Skeletal muscle tissue (tissue), 5 donors: ENCODE measurements around the gene SMDT1. TPM values are rescaled to one million over a fixed set of nuclear protein-coding genes. Genes with fewer than 3 reads are reported as not detected.
"Not testable (repeated sequence)": the region's sequence is repeated elsewhere in the genome, so short reads cannot be mapped to it uniquely, and the experiment has no call there.

Experiments used
- H3K27ac ChIP-seq: one replicate; pipeline ENCODE4 v1.7.0; 2013; ENCODE audit warnings: mild to moderate bottlenecking, low read depth, low read length, inconsistent platforms
- H3K27me3 ChIP-seq, 3 donors: one replicate each; pipeline ENCODE4 v1.7.0; 2013; ENCODE audit warnings: low read length in 3 of 3; ENCODE audit not compliant: control insufficient read depth in 3 of 3, insufficient read depth in 3 of 3
- H3K36me3 ChIP-seq, 3 donors: one replicate each; pipeline ENCODE4 v1.7.0; 2013; ENCODE audit warnings: low read length in 3 of 3; ENCODE audit not compliant: control insufficient read depth in 3 of 3, insufficient read depth in 3 of 3
- H3K4me1 ChIP-seq, 3 donors: one replicate each; pipeline ENCODE4 v1.7.0; 2013; ENCODE audit warnings: low read length in 3 of 3, mild to moderate bottlenecking in 3 of 3; ENCODE audit not compliant: control insufficient read depth in 3 of 3, insufficient read depth in 3 of 3
- H3K4me3 ChIP-seq, 3 donors: one replicate each; pipeline ENCODE4 v1.7.0; 2013; ENCODE audit warnings: low read length in 3 of 3
- H3K9ac ChIP-seq, 3 donors: one replicate each; pipeline ENCODE4 v1.7.0; 2013; ENCODE audit warnings: low read length in 3 of 3, mild to moderate bottlenecking in 3 of 3, moderate library complexity in 2 of 3, low read depth in 1 of 3
- H3K9me3 ChIP-seq, 3 donors: one replicate each; pipeline ENCODE4 v1.7.0; 2013; ENCODE audit warnings: low read length in 3 of 3; ENCODE audit not compliant: control insufficient read depth in 3 of 3
- small RNA-seq: library from RNA; depleted of rRNA; stranded (forward); fragments of <200 nt; gene quantifications from one replicate; pipeline ENCODE3, GENCODE V24; 2014
- total RNA-seq: library from RNA; depleted of rRNA; stranded (reverse); fragments of >200 nt; gene quantifications from one replicate; pipeline ENCODE4 v1.2.3, GENCODE V29; 2014
- donor health status: Osteomylitis.

The SMDT1 gene
- total RNA-seq, 1 donor from 2014 or later, result 15.1 TPM

- not testable (repeated sequence) for H3K9me3 ChIP-seq, H3K9ac ChIP-seq, H3K4me1 ChIP-seq, H3K27ac ChIP-seq, H3K4me3 ChIP-seq, H3K36me3 ChIP-seq, H3K27me3 ChIP-seq
These were observed 49.5 kb downstream of the SMDT1 start for GRCh38 chr22:42128776-42129694.

- peaks cover 0 to 12% (median 5%) of the 10 kb centered on the region in 3 donors for H3K27me3 ChIP-seq
- not testable (repeated sequence) for H3K9me3 ChIP-seq, H3K9ac ChIP-seq, H3K4me3 ChIP-seq, H3K27ac ChIP-seq, H3K36me3 ChIP-seq
- peaks cover 5 to 13% (median 12%) of the 10 kb centered on the region in 3 donors for H3K4me1 ChIP-seq
These were observed 50.7 kb downstream of the SMDT1 start for GRCh38 chr22:42130182-42130581.

- peaks cover 5 to 13% (median 12%) of the 10 kb centered on the region in 3 donors for H3K4me1 ChIP-seq
- H3K27ac ChIP-seq, H3K9ac ChIP-seq, H3K4me3 ChIP-seq, H3K9me3 ChIP-seq, H3K36me3 ChIP-seq: not testable (repeated sequence)
- H3K27me3 ChIP-seq, result peaks cover 0 to 12% (median 5%) of the 10 kb centered on the region in 3 donors
These were observed 51.3 kb downstream of the SMDT1 start, which contains the start of gene CYP2D6 for GRCh38 chr22:42130639-42131431. Gene CYP2D6, minus strand, starts transcription at chr22:42130810. Its CDS starts 19 bp downstream, at chr22:42130791.

GRCh38 chr22:42131562-42131961 lies 52.1 kb downstream of the SMDT1 start:
- no peak overlapping the region for H3K4me3 ChIP-seq
- peaks cover 5 to 13% (median 12%) of the 10 kb centered on the region in 3 donors for H3K4me1 ChIP-seq
- H3K27ac ChIP-seq, result no peak overlapping the region
- no peaks in the 10 kb centered on the region for H3K9me3 ChIP-seq
- H3K36me3 ChIP-seq, result no peaks in the 10 kb centered on the region
- H3K9ac ChIP-seq, result no peak overlapping the region
- H3K27me3 ChIP-seq, result peaks cover 0 to 12% (median 5%) of the 10 kb centered on the region in 3 donors

DNA sequence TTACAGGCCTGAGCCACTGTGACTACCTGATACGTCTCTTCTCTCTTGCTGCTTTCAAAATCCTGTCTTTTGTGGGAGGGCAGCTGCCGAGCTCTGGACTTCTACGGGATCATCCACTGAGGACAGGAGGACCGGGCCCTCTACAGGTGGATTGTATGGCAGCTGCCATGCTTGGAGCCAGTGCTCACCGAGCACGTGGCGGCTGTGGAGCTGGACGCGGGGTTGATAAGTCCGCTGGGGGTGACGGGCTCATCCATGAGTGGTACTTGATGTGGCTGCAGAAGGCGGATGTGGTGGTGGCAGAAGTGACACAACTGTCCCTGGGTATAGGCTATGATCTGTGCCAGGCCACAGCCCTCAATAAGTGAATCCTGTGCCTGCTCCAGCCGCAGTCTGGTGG lies 53.0 kb downstream of the SMDT1 start:
- Histone ChIP-seq H3K36me3 (no peaks in the 10 kb centered on the region), H3K9ac (no peak overlapping the region), H3K4me1 (peaks cover 5 to 13% (median 12%) of the 10 kb centered on the region in 3 donors), H3K27ac (no peak overlapping the region), H3K9me3 (no peaks in the 10 kb centered on the region), H3K27me3 (peaks cover 0 to 12% (median 5%) of the 10 kb centered on the region in 3 donors), H3K4me3 (no peak overlapping the region)

Small RNA genes within 50 kb of the gene (small RNA-seq; reads per million reads assigned to genes)
- gene SNORD13P1, result not detected

Other genes starting within 250 kb of the SMDT1 start
- 20.9 TPM for gene SREBF2, start 246.6 kb upstream of the SMDT1 start, total RNA-seq
- gene SHISA8, start 164.6 kb upstream of the SMDT1 start, total RNA-seq, result 1.0 TPM
- under 0.01 TPM for gene TNFRSF13C, start 152.9 kb upstream of the SMDT1 start, total RNA-seq
- gene CENPM, start 132.5 kb upstream of the SMDT1 start, total RNA-seq, result 5.7 TPM
- gene SEPTIN3, start 110.3 kb upstream of the SMDT1 start, total RNA-seq, result 0.52 TPM
- gene WBP2NL, start 80.9 kb upstream of the SMDT1 start, total RNA-seq, result 1.6 TPM
- 26.1 TPM for gene NAGA, start 8.9 kb upstream of the SMDT1 start, total RNA-seq
- gene PHETA2, start 5.5 kb upstream of the SMDT1 start, total RNA-seq, result 19.8 TPM
- 67.8 TPM for gene NDUFA6, start 11.1 kb downstream of the SMDT1 start, total RNA-seq
- gene CYP2D6, start 51.1 kb downstream of the SMDT1 start, total RNA-seq, result not detected
- 13.0 TPM for gene TCF20, start 191.0 kb downstream of the SMDT1 start, total RNA-seq